GM12892 (cell line): Measurements from ENCODE around the gene AKTIP.

Experiments used
- DNase-seq: peaks from one replicate; pipeline ENCODE4 v3.0.0; 2011; ENCODE audit not compliant: insufficient read length
- FAIRE-seq: peaks from 2 replicates; lab custom pipeline; 2011; peaks lifted over from hg19 to GRCh38; lab: Jason Lieb, UNC
- POLR2A ChIP-seq: IDR thresholded peaks from 2 replicates; pipeline ENCODE4 v1.6.1; 2011; ENCODE audit warnings: low read depth, low read length, control low read depth
- POLR2AphosphoS5 ChIP-seq: IDR thresholded peaks from 2 replicates; pipeline ENCODE4 v1.6.1; 2011; ENCODE audit warnings: low read depth, low read length, control low read depth
- TAF1 ChIP-seq: IDR thresholded peaks from 2 replicates; pipeline ENCODE4 v1.6.1; 2011; ENCODE audit warnings: low read depth, mild to moderate bottlenecking, control low read depth, low read length, borderline replicate concordance

AKTIP gene

DNA sequence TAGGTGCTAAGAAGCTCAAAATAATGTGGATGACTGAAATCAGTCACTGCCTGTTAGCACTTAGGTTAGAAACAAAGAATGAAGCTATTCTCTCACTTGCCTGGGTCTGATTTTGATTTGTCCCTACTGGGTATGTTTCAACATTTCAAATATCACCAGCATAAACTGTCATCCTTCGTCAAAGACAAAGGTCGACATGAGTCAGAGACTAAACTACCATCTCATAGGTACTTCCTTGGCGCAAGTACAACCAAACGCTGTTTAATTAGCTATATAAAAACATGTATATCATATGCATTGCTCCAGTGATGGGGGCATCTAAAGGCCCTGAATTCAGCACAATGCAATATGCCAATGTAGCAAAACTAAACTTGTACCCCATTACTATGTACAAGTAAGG, 4.0 kb downstream of the AKTIP start:
- TF ChIP-seq POLR2AphosphoS5 (no peak), POLR2A (no peak), TAF1 (no peak)
- FAIRE-seq, result no peak
- no peak for DNase-seq

DNA sequence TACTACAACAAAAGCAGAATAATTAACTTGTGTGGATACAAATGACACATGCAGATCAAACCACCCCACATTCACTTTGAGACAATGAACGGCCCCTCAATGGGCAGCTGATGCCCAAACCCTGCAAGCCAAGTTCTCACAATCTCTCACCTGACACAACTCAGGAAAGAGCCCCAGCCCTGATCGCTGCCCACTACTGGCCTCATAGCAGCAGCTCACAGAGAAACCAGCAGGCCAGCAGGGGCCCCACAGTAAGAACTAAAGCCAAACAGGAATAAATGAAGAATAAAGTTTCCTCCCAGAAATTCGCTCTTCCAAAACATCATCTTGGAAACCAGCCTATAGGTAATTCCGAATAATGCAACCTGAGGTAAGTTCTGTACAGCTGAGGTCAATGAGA, 7.7 kb downstream of the AKTIP start:
- TF ChIP-seq TAF1, result no peak
- no peak for TF ChIP-seq POLR2A
- FAIRE-seq, result no peak
- no peak for DNase-seq

DNA sequence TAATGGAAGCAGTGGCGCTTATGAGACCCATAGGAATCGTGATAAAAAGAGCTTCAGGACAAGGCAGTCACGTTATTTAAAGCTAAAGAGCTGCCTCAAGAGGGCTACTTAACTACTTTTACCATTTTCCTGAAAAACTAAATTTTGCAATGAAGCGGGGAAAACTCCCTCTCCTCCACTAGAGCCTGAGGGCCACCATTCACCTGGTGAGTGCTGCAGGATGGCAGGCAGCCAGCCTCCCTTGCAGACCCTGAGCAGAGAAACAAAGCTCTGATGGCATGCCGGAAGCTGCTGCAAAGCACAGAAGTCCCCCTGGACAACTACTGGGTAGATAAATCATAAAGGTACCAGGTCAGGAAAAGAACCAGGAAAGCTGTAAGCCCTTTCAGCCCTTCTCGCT, 8.4 kb downstream of the AKTIP start:
- no peak for DNase-seq
- no peak for FAIRE-seq
- TF ChIP-seq POLR2A, result no peak
- no peak for TF ChIP-seq TAF1
- no peak for TF ChIP-seq POLR2AphosphoS5

DNA sequence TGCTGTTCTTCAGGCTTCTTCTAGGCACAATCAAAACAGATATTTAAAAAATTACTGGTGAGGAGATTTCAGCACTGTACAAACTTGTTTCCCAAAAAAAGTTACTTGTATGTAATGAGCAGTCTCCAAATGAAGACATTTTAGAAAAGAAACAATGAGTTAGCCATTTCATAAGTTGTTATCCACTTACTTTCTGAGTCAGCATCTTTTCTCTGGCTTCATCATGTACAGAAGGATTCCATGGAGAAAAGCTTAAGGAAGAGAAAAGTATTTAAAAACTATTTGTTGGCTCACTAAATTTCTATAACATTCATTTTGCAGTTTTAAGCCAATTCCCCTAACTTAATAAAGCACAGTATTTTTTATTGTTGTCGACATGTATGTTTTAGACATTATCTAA, 10.5 kb downstream of the AKTIP start:
- no peak for TF ChIP-seq POLR2AphosphoS5
- TF ChIP-seq POLR2A, result no peak
- TF ChIP-seq TAF1, result no peak
- DNase-seq (no peak), FAIRE-seq (no peak)

DNA sequence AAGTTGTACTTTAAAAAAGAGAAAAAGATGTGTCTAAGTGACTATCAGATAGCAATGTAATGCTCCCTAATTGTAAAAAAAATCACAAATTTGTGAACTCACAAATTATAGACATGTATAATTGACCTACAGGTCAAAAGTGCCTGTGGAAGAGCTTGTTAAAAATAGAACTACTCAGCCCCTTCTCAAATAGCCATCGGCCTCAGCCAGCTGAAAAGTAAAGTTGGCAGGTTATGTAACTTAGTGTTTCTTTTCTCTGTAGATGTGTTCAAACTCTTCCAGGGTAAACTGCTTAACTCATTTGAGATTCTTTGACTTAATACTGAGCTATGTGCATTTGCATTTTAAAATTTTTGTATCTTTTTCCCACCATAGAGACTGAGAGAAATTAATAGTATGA, 13.3 kb downstream of the AKTIP start:
- TF ChIP-seq POLR2A (no peak), POLR2AphosphoS5 (no peak), TAF1 (no peak)
- FAIRE-seq (no peak), DNase-seq (no peak)

DNA sequence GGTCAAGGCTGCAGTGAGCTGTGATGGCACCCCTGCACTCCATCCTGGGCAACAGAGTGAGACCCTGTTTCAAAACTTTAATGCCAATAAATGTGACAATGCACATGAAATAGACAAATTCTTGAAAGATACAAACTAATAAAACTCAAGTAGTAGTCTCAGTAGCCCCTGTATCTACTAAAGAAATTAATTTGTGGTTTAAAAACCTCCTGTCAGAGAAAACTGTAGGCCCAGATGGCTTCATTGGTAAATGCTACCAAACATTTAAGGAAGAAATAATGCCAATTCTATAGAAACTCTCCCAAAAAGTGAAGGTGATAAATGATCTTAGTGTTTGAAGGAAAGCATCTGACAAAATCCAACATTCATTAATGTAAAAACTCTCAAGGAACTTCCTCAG, 16.8 kb downstream of the AKTIP start:
- no peak for TF ChIP-seq POLR2AphosphoS5
- TF ChIP-seq POLR2A, result no peak
- no peak for TF ChIP-seq TAF1
- FAIRE-seq (no peak), DNase-seq (no peak)

DNA sequence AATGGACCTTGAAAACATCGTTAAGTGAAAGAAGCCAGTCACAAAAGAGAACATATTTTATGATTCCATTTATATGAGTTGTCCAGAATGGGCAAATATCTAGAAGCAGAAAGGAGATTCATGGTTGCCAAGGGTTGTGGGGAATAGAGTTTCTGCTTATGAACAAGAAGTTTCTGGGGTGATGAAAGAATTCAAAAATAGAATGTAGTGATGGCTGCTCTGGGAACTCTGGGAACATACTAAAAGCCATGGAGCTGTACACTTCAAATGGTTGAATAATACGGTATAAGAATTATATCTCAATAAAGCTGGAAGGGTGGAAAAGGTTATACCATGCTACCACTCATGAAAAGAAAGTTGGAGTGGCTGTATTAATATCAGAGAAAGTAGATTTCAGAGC, 18.5 kb downstream of the AKTIP start:
- DNase-seq (no peak), FAIRE-seq (no peak)
- TF ChIP-seq POLR2A (no peak), TAF1 (no peak), POLR2AphosphoS5 (no peak)

DNA sequence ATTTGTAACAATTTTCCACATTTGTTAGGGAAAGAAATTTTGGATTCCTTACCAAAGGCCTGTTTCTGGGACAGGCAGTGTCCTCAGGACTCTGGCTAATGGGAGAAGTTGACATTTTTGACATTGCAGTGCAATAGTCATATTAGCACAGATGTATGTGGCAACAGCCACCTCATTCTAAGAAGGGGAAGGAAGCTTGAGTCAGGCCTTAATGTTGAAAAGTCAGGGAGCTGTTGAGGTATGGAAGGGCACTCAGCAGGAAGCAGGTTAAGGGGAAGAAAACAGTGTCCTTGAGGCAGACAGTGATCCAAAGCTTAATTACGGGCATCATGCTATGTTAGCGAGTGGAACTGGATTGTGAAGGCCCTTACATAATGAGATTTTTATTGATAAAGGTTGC, 20.9 kb downstream of the AKTIP start:
- DNase-seq (no peak), FAIRE-seq (no peak)
- TF ChIP-seq POLR2A (no peak), POLR2AphosphoS5 (no peak), TAF1 (no peak)

DNA sequence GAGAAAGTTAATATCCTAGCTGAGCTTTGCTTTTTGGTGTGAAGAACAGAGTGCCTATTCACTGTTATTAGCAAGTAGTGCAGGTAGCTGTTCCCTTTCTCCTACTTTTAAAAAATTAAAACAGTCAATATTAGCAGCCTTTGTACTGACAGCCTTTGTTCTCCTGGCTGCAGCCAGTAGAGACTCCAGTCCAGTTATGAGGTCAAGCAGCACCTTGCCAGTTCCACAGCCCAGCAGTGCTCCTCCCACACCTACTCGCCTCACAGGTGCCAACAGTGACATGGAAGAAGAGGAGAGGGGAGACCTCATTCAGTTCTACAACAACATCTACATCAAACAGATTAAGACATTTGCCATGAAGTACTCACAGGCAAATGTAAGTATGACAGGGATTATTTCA, 22.6 kb downstream of the AKTIP start:
- TF ChIP-seq POLR2AphosphoS5 (no peak), POLR2A (no peak), TAF1 (no peak)
- no peak for DNase-seq
- FAIRE-seq, result no peak

DNA sequence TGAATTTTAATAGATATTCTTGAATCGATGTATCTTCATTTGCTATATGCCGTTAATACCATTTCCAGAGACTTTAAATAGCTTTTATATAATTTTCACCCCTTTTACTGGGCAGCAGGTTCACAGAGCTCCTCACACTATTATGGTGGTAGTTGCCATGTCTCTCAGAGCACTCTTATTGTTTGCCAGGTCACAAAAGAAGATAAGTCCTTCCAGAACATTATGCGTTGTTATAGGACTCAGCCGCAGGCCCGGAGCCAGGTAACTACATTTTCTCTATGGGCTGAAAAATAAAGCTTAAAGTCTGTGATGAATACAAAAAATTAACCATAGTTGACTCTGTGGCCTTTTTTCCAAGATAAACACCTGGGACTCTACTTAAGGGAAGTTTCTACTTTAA, 24.0 kb downstream of the AKTIP start:
- FAIRE-seq, result no peak
- TF ChIP-seq POLR2AphosphoS5, result no peak
- no peak for TF ChIP-seq TAF1
- TF ChIP-seq POLR2A, result no peak
- no peak for DNase-seq

DNA sequence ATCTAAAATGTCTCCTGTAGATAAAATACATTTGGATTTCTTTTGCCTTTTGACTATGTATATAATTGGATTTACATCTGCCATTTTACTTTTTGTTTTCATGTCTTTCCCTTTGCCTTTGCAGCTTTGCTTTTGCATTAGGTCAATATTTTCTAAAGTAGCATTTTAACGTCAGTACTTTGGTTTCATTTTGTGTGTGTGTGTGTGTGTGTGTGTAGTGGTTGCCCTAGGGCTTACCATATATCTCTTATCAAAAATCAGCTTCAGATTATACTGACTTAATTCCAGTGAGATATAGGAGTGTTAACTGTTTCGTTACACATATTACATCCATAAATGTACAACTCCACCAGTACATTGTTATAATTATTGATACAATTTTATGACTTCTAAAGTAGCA, 26.1 kb downstream of the AKTIP start:
- FAIRE-seq, result no peak
- TF ChIP-seq POLR2AphosphoS5 (no peak), POLR2A (no peak), TAF1 (no peak)
- no peak for DNase-seq

DNA sequence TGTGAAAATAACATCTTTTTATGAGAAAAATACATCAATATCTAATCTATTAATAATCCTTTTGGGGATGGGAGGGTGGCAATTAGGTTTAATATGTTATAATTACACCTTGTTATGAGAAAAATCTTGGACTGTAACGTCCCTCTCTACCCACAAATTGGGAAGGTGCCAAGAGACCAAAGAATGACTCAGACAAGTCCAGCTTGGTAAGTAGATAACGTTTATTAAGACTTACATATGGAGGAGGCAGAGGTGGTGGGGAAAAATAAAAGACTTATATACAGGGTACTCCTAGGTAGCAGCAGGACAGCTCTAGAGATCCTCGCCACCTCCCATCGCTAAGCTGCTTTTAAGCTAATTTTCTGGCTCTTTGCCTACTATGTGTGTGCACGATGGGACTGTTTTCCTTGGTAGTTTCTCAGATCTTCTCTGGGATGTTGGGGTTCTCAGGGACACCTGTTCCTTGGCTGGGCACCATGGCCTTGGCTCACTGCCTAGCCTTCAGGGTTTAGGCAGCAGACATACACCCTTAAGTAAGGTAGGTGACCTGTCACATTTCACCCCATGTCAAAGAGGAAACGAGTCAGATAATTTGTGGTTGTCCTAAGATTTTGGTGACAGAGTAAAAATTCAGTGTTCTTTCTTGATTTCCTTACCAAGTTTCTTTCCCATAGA, 37.3 kb downstream of the AKTIP start:
- no peak for DNase-seq
- no peak for FAIRE-seq
- TF ChIP-seq POLR2AphosphoS5, result no peak
- TF ChIP-seq TAF1, result no peak
- TF ChIP-seq POLR2A, result no peak
